ENCODE results near the gene RIMKLB.
"Not testable (repeated sequence)": the region's sequence is repeated elsewhere in the genome, so short reads cannot be mapped to it uniquely, and the experiment has no call there.

RIMKLB gene

GRCh38 chr12:8689681-8690080 lies 8.1 kb upstream of the RIMKLB start:
- no peak for DNase-seq (ENCODE audit: low read depth, low spot score)

GRCh38 chr12:8692573-8692972 lies 5.2 kb upstream of the RIMKLB start:
- no peak for DNase-seq (ENCODE audit: low read depth, low spot score)

GRCh38 chr12:8695116-8695515 lies 2.7 kb upstream of the RIMKLB start:
- no peak for DNase-seq (ENCODE audit: low read depth, low spot score)

GRCh38 chr12:8696442-8697090 lies 1.2 kb upstream of the RIMKLB start:
- DNase-seq (ENCODE audit: low read depth, low spot score), result no peak

DNA sequence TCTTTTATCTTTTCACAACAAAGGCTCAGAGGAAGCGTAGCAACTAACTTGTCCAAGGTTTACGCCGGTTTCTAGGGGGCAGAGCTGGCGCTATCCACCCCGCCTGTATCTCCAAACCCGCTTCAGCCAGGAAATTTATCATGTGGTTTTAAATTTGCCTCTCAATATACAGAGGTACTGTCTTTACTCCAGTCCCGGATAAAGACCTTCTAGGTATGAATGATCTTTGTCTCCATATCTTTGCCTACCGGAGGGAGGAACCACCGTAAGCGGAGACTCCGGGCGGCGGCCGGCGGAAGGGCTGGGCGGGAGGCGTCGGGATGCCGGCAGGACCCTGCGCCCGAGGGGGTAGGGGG lies 693 bp upstream of the RIMKLB start:
- DNase-seq (ENCODE audit: low read depth, low spot score), result no peak

DNA sequence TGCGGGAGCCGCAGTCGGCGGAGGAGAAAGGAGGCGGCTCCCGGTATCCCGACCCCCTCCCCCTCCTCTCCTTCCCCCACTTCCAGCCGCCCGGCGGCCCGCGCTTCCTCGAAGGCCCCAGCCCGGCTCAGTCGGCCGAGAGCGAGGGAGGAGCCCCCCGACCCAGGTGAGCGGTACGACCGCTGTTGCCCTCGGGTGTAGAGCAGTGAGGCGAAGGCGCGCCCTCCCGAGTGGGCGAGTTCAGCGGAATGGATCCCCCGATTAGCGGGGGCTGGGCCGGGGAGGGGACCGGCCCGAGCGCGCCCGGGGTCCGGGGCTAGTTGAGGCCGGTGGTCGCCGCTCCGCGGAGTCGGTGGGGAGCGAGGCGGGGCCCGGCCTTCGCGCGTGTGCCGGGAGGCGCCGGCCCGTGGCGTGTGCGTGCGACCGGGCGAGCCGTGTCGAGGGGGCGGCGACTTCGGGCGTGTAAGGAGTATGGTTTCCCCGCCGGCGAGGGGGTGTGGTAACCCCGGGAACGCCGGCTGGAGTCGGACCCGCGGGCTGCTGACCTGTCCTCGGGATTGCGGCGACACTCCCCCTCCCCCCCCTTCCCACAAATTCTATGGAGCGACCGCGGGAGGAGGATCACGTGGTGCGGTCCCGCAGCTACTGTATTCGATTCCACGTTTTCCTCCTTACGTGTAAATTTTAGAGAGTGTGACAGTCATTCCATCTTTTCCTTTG lies 501 bp downstream of the RIMKLB start:
- DNase-seq (ENCODE audit: low read depth, low spot score), result no peak

DNA sequence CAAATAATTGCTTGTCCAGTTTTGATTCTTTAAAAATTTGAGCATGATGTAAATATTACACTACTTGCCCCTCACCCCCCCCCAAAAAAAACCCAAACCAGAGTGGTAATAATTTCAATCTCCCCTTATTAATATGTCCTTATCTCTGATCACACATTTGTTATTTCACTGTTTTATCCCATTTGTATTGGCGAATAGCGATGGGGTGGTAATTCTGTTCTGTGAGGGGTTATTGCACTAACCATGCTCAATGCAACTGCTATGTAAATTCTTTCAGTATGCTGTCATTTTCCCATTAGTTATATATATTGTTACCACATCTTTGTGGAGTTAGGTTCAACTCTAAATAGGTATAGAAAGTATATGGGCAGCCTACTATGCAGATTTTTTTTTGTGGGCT lies 1.1 kb downstream of the RIMKLB start:
- DNase-seq (ENCODE audit: low read depth, low spot score), result no peak

DNA sequence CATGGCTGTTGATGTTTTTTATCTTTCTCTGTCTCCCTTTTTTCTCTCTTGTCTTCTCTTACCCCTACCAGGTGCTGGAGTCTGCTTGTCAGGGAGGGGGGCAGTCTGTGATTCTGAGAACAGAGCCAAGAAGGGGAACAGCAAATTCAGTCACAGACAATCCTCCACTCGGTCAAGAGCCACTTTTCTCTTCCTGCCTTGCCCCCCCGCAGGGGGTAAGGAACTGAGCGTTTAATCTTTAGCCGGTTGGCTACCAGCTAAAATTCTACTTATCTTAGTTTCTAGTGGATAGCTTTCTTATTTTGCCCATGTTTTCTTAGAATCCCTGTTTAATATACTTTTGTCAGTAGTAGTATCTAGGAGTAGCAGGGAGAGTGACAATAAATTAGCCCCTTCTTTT lies 1.9 kb downstream of the RIMKLB start:
- no peak for DNase-seq (ENCODE audit: low read depth, low spot score)

DNA sequence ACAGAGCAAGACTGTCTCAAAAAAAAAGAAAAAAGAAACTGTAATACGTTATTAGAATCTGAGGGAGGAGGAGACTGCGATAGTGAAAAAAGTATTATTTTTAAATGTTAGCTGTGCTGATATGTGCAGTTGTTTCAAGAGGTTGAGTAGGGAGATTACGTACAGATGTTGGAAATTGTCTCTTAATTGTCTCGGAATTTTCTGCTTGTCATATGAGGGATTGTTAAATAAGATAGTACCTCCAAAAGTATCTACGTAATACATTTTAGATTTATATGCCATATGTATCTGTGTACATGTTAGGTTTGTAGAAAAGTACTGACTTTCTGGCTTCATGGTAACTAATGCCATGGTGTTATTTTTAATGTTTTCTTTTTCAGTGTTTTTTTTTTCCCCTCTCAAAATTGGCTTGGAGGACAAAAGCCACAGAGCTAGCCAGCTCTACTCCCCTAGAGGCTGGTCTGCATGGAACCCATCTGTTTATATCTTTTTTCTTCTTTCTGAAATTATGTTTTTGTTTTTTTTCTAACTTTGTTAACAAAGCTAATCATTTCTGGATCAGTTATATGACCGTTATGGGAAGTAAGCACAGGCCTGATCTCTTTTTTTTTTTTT lies 3.4 kb downstream of the RIMKLB start:
- DNase-seq (ENCODE audit: low read depth, low spot score), result no peak

DNA sequence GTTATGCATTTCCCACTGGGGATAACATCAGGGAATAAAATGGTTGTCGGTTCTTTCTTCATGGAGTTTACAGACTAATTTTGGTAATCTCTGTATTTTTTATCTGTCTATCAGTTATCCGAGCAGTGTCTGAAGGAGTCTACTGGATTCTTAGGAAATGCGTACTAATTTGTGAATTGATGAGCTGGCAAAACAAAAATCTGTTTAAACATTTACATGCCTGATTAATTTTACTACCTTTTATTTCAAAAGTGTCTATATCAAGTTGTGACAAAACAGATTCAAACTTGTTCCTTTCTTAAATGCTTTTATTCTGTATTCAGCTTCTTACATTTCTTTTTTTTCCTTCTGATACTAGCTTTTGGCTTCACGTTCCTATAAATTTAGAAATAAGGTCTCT lies 4.4 kb downstream of the RIMKLB start:
- DNase-seq (ENCODE audit: low read depth, low spot score), result no peak

GRCh38 chr12:8709124-8709830 lies 11.5 kb downstream of the RIMKLB start:
- DNase-seq (ENCODE audit: low read depth, low spot score), result no peak

GRCh38 chr12:8712572-8712971 lies 14.8 kb downstream of the RIMKLB start:
- no peak for DNase-seq (ENCODE audit: low read depth, low spot score)

- no peak for DNase-seq (ENCODE audit: low read depth, low spot score)
Observed at GRCh38 chr12:8722286-8722800, 24.6 kb downstream of the RIMKLB start.

- DNase-seq (ENCODE audit: low read depth, low spot score), result no peak
Observed at GRCh38 chr12:8734873-8735381, 37.1 kb downstream of the RIMKLB start.

DNA sequence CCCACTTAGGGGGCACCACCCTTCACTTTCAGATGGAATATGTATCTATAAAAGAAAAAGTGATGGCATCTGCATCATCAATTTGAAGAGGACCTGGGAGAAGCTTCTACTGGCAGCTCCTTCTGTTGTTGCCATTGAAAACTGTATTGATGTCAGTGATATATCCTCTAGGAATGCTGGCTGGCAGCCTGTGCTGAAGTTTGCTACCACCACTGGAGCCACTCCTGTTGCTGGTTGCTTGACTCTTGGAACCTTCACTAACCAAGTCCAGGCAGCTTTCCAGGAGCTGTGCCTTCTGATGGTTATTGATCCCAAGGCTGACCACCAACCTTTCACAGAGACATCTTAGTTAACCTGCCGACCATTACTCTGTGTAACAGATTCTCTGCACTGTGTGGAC lies 44.7 kb downstream of the RIMKLB start:
- DNase-seq (ENCODE audit: low read depth, low spot score), result no peak

DNA sequence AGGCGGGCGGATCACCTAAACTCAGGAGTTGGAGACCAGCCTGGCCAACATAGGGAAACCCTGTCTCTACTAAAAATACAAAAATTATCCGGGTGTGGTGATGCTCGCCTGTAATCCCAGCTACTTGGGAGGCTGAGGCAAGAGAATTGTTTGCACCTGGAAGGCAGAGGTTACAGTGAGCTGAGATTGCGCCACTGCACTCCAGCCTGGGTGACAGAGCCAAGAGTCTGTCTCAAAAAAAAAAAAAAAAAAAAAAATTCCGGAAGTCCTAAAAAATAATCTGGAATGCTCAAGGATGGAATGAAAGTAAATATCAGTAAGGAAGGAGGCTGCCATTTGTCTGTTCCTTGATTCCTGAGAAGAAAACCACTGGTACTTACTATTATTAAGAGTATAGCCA lies 45.3 kb downstream of the RIMKLB start:
- DNase-seq (ENCODE audit: low read depth, low spot score), result not testable (repeated sequence)

GRCh38 chr12:8745631-8746030 lies 47.8 kb downstream of the RIMKLB start:
- not testable (repeated sequence) for DNase-seq (ENCODE audit: low read depth, low spot score)

GRCh38 chr12:8746046-8746445 lies 48.3 kb downstream of the RIMKLB start:
- DNase-seq (ENCODE audit: low read depth, low spot score), result no peak

DNA sequence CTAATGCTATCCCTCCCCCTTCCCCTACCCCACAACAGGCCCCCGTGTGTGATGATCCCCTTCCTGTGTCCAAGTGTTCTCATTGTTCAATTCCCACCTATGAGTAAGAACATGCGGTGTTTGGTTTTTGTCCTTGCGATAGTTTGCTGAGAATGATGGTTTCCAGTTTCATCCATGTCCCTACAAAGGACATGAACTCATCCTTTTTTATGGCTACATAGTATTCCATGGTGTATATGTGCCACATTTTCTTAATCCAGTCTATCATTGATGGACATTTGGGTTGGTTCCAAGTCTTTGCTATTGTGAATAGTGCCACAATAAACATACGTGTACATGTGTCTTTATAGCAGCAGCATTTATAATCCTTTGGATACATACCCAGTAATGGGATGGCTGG lies 62.3 kb downstream of the RIMKLB start:
- not testable (repeated sequence) for DNase-seq (ENCODE audit: low read depth, low spot score)

GRCh38 chr12:8762701-8763100 lies 64.9 kb downstream of the RIMKLB start:
- DNase-seq (ENCODE audit: low read depth, low spot score), result not testable (repeated sequence)

- DNase-seq (ENCODE audit: low read depth, low spot score), result not testable (repeated sequence)
Observed at GRCh38 chr12:8766121-8766520, 68.3 kb downstream of the RIMKLB start.

GRCh38 chr12:8770499-8770898 lies 72.7 kb downstream of the RIMKLB start:
- DNase-seq (ENCODE audit: low read depth, low spot score), result no peak

All from smooth muscle cell of the brain vasculature (primary cell).